ENCODE data around the gene FAM72C.
"Not testable (repeated sequence)": the region's sequence is repeated elsewhere in the genome, so short reads cannot be mapped to it uniquely, and the experiment has no call there.

FAM72C gene

DNA sequence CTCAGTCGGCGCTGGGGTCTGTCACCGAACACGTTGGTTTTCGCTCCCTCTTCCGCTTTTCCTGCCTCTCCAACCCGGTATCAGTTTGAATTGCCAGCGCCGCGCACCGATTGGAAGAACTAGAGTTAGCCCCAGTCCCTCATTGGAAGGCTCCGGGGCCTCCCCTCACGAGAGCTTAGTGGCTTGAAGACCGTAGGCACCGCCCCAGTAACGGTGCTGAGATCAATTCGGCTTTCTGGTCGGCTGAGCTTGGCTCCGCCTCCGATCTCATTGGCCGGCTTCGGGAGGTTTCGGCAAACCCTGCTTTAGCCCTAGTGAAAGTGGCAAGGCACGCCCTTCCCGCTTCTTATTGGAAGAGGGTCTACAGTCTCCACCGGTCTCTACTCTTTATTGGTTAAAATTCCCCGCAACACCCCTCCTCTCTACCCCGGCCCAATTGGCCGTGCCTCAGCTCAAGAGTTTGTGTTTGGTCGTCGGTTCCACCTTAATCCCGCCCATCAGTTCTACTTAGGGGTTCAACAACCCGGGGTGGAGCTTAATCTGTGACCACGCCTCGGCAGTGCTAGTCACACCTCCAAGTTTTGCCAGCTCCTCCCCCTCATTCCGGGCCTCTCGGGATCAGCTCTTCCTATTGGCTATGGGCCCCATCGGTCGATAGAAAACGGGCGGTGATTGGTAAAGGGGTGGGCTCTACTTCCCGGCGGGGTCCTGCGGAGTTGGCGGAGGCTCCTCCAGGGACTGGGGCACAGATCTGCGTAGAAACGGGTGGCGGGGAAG is at the start of gene FAM72C:
TSS of gene FAM72C (minus strand) at position 63 of the 777 bp plus-strand sequence. CDS start 845 bp downstream, outside the sequence.
- not testable (repeated sequence) for DNase-seq (ENCODE audit: extremely low read depth, low read depth)

DNA sequence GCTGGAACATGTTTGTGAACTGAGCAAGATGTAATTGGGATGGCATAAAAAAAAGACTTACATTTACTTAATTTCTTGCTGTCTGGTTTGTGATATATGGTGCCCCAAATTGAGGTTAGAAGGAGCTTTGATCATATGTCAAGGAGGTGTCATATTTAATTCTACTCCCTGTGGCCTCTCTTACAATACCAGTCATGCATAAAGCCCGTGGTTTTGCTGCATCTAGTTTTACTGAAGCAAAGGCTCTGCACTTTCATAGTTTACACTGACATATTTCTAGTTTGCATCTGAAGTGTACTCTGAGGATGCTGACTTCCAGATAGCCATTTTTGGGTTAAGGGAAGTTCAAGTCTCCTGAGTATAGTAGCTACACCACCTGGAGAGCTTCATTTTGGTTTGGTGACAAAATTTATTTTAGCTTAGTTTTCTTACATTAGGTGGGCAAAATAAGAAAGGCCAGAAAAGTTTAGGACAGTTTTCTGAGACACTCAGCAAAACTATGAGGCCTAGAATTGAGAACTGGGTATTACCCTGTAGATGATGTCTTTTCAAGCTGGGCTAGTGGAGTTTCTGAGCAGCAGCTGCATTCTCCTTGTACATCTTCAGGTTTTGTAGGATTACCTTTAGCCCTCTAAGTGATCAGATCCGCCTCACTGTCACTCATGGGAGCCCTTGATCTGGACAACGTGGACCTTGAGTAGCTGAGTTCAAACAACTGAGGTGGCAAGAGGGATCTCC is 48.4 kb upstream of the FAM72C start:
- not testable (repeated sequence) for DNase-seq (ENCODE audit: extremely low read depth, low read depth)

DNA sequence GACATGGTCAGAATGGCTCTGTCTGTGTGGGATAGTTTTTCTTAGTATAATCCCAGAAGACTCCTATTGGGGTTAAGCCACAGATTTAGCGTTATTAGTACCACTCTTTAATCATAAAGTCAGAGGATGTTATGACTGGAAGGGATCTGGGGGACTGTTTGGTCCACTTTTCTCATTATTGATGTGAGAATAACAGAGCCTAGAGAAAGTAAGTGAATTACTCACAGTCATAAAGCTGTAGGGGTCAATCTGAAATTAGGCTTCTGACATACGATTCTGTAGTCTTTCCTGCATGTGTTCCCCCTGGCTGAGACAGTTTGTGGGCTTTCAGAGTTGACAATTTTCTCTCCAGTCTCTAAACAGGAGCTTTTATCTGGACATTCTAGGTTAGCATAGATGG is 47.3 kb upstream of the FAM72C start:
- DNase-seq (ENCODE audit: extremely low read depth, low read depth), result not testable (repeated sequence)

DNA sequence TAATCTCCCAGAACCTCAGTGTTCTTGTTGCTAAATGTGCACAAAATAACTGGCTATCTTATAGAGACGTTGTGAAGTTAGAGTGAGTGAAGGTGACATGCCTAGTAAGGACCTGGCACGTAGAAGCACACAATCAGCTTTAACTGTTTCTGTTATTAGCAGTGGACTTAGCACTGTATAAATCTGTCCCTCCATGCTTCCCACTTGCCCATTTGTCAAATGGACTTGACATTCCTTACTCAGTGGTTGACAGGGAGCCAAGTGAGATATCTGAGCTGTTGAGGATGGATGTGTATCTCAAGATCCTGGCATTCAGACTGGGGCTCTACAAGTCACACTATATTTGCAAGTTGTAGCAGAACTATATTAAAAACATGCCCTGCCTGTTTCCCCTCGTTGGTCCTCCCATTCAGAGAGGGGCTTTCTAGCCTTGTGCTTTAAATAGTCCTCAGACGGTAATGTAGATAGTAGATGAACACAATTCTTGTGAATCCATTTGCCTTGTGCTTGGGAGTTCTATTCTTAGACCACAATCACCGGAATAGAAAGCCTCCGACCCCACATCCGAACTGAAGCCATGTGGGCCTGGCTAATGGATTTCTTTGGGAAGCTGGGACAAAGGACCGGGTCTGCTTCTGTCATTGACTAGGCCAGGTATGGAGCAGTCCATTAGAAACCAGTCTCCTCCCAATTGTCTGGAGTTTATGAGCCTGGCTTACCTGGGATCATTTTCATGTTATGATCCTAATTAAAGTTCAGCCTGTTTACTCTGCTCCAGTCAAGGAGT is 43.6 kb upstream of the FAM72C start:
- DNase-seq (ENCODE audit: extremely low read depth, low read depth), result not testable (repeated sequence)

DNA sequence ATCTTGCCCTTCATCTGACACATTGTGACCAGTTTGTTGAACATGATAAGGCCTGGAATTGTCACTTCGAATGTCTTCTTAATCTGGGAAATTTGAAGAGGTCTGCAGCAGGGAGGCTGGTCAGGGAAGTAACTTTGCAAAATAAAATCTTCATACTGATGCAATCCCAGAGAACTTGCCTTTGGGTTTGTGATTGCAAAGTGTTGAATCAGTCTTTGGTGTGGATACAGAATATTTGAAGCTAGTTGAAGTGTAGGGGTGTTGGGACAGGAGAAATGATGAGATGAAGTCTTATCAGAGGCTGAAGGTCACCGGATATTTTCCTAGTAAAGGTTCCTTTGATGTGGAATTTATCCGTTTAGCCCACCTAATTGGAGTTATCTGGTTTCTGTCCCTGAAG is 42.7 kb upstream of the FAM72C start:
- not testable (repeated sequence) for DNase-seq (ENCODE audit: extremely low read depth, low read depth)

DNA sequence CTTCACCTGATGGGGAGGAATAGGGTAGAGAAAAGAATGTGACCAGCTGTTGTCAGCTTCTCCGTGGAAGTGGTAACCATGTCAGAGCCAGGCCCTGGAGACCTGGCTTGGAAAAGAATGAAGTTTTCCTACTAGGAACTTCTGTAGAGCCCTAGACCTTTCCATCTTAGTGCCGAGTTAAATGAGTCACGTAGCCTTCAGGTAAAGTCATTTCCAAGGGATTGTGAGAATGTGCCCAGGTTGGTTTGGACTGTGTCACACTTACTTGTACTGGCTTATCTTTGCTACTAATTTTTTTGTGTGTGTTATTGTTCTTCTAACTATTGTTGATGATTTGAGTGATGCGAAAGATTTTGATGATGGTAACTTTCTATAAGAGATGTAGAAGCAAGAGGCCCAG is 42.3 kb upstream of the FAM72C start:
- not testable (repeated sequence) for DNase-seq (ENCODE audit: extremely low read depth, low read depth)

DNA sequence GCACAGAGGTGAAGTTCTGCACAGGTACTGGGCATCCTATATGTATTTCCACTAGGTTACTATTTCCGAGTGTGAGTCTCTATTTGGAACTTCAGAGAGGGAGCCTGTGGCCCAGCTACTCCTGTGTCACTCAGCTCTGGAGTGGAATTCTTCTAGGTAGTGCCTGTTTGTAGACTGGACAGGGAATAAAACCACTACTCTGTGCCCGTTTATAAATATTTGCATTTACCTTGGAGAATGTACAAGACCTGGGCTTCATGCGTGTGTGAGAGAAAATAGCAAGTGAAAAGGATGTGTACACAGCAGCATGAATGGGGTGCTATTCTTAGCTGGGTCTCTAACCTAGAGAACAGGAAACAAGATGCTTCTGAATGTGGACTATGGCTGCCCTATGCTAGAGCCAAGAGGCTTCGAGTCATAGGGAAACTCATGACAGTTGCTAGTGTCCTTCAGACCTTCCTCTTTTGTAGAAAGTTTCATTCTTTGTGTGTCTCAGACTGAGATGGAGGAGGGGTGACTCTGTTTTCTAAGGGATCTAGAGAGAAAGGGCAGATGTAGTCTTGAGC is 40.5 kb upstream of the FAM72C start:
- DNase-seq (ENCODE audit: extremely low read depth, low read depth), result not testable (repeated sequence)

DNA sequence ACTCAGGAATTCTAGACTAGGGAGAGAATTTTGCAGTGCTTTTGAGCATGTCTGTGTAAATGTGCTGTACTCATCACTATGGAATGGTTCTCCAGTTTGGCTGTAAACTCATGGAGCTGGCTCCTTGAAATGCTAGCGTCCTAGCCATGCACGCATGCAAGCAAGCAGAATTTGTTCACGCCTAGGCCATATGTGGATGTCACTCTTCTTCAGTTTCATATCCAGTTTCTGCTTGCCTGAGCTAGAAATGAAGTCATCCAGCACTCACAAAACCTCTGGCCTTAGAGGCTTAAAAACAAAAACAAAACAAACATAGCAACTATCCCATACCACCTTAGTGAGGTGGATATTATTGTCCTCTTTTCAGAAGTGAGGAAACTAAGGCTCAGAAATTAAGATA is 37.6 kb upstream of the FAM72C start:
- DNase-seq (ENCODE audit: extremely low read depth, low read depth), result not testable (repeated sequence)

DNA sequence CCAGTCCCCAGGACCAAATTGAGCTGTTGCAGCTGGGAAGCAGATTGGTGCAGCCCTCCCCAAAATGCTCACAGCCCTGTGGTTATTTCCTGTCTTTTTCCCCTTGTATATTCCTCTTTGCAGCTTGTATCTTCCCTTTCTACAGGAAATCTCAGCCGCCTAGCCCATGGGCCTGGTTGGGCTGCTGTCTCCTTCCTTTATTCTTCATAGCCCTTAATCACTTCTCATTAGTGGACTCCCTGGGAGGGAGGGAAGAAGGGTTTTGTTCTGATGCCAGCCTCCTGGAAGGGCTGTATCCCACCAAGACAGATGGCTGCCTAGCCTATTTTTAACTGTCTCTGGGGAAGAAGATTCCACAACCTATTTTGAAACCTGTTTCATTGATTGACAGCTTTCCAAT is 32.5 kb upstream of the FAM72C start:
- DNase-seq (ENCODE audit: extremely low read depth, low read depth), result not testable (repeated sequence)

DNA sequence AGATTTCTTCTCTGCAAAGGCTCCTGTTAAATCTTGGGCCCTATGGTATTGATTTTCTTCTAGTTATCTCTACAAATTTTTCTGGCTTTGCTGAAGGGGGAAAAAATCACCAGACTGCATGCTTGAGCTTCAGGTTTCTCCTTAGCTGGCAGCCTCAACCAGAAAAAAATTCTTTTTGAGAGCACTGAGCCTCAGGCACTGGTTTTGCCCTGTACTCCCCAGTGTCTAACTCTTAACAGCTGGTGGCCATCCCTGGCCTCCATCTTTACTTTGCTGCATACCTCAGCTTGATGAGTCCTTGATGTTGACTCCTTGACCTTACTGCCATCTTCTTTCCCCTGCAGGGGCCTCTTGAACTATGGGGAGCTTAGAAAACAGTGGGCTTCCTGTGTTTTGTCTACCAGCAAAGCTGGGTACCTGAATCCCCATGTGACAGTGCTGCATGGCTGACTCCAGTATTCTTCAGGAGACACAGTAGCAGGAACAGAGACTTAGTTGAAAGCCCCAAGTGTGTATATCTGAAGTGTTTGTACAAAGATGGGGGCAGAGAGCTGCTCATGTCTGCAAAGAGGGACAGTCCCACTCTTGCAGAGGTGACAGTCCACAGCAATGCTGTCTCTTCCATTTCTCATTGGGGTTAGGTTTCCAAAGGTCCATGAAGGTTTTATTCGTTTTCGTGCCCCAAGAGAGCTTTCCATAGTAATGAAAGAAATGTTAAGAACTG is 31.7 kb upstream of the FAM72C start:
- not testable (repeated sequence) for DNase-seq (ENCODE audit: extremely low read depth, low read depth)

DNA sequence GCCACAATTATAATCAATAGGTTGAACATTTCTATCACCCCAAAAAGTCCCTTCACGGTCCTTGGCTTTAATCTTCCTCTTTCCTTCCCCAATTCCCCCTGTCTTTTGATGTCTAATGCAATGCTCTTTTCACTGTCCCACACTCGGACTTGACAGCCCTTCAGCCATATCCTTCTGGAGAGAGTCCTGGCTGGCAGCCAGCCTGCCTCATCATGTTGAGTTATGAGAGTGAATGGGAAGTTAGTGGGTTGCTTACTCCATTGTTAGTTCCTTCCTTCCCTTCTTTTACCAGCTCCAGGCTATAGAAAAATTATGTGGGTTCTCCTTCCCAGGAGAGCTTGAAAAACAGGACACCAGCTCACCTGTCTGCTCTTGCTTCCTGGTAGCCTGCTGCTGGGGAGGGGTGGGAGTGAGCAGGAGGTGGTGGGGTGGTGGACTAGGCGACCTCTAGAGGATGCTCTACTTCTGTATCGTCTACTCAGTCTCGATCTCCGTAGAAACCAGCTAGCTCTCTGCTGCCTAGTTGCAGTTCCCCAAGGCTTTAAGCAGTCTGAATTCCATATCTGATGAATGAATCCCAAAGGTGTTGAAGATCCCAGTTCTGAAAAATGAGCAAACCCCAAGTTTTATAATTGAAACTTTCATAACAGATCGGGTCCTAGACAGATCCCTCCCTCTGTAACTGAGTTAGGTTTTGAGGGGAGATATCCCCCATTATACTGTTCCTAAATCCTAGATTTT is 30.5 kb upstream of the FAM72C start:
- not testable (repeated sequence) for DNase-seq (ENCODE audit: extremely low read depth, low read depth)

DNA sequence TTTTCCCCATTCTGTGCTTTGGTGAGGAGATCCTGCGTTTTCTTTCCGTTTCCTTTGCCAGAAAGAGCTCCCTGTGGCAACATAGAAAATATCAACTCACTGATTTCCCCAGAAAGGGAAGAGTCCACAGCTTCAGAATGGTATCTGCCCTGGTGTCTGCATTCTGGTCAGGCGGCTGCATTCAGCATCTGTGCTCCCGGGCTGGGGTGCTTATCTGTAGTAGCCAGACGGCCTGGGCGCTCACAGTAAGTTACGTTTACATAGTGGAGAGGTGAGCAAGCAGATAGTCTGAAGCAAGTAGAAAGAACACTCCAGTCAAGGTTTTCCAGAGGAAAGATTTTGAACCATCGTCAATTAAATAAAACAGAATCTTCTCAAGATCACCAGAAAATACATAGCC is 29.3 kb upstream of the FAM72C start:
- DNase-seq (ENCODE audit: extremely low read depth, low read depth), result not testable (repeated sequence)

DNA sequence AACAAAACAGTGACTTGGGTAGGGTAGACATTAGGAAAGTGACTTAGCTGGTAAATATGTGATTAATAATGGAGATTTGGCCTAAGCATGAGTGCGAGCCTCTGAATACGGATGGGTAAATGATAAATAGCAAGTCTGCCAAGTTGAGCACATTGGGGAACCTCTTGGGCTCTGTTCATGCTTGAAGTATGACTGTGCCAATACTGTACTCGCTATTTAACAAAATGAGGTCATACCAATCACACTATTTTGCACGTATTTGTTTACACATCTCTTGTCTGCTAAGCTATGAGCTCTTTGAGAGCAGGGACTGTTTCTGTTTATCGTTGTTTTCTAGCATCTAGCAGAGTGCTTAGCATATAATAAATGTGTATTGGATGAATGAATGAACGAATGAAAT is 24.2 kb upstream of the FAM72C start:
- not testable (repeated sequence) for DNase-seq (ENCODE audit: extremely low read depth, low read depth)

DNA sequence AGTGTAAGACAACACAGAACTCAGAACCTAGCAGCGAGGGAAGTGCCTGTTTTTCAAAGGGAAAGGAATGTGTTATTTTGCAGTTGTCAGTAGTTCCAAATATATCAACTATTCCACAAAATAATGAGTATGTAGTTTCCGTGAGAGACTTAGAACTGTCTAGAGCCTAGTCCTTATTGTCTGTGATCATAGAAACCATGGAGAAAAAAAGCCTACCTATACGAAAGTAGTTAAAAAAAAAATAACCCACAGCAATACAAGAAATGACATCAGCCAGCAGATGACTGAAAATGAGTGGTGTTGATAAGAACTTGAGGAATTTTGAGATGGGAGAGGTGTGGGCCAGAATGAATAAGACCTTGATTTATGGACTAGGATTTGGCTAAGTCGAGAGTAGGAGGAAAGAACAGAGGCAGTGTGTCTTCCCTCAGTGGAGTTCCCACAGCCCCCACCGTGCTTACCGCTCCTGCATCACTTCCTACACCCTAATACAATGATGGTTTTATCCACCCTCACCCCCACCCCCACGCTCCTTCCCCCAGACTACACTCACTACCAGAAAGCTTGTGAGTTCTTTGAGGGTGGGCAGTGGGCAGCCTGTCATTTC is 21.6 kb upstream of the FAM72C start:
- DNase-seq (ENCODE audit: extremely low read depth, low read depth), result not testable (repeated sequence)

DNA sequence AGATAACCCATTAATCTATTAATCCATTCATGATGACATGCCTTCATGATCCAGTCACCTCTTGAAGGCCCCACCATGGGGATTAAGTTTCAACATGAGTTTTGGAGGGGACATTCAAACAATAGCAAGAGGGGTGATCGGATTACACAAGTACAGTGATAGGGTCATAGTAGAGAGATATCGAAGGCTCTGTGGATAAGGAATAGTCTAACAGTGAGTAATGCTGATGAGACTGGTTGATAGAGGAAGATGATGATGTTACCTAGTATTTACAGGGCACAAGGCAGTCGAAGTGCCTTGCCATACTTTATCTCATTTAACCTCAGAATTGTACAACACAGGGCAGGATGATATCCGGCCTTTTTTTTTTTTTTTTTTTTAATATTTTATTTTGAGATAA is 18.9 kb upstream of the FAM72C start:
- not testable (repeated sequence) for DNase-seq (ENCODE audit: extremely low read depth, low read depth)

DNA sequence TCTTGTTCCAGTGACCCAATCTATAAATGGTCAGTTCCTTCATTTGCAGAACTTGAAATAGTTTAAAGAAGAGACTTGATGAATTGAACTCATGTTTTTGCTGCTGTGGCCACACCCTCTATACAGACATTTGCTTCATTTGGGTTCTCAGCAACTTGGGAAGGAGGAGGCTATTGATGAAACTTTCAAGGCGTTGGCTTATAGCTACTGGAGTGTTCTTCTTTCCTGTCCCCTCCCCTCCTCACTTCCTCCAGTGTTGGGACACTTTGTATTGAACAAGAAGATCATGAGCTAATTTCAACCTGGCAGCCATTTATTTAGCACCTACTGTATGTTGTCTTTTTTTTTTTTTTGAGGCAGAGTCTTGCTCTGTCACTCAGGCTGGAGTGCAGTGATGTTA is 17.9 kb upstream of the FAM72C start:
- not testable (repeated sequence) for DNase-seq (ENCODE audit: extremely low read depth, low read depth)

DNA sequence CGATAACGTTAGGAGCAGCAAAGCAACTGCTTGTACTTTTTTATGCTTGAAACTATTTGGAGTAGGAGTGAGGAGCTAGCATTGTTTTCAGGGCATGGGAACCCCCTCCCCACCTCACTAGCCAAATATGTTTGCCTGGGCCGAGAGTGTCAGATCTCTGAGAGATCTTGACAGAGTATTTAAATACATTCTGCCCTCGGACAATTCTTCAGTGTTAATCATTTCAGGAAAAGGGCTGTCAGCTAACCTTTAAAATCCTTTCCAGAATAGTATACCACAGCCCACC is 17.6 kb upstream of the FAM72C start:
- not testable (repeated sequence) for DNase-seq (ENCODE audit: extremely low read depth, low read depth)

DNA sequence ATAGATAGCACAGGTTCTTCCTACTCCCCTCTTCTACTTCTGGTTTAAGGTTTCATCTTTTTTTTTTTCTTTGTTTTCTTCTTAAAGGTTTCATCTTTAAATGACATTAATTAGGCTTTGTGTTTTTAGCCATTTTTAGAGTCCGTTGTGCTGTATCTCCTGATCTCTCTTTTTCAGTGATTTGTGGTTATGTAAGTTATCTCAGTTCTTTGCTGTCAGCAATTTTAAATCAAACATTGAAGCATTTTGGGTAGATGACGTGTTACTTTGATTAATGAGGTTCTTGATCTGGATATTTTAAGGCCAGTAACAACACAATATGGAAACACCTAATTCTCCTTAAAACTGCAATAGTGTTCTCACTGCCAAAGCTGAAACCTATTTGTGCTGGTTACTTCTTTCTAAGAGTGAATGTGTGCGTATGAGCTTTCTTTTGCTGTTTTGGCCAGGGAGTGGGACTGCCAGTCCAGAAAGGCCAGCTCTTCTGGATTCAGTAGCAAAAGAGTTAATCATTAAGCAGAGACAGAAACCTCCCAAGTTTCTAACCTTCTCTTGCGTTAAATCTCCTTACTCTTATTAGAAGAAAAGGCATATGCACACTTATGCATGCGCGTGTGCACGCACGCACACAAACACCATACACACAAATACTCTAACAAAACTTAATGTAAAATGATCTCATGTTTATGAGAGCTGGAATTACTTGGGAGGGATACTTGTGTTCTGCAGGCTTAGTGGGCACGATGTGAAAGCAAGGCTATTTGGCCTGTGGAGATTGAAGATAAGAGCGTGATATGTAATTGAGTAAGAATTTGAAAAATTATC is 17.0 kb upstream of the FAM72C start:
- DNase-seq (ENCODE audit: extremely low read depth, low read depth), result not testable (repeated sequence)

DNA sequence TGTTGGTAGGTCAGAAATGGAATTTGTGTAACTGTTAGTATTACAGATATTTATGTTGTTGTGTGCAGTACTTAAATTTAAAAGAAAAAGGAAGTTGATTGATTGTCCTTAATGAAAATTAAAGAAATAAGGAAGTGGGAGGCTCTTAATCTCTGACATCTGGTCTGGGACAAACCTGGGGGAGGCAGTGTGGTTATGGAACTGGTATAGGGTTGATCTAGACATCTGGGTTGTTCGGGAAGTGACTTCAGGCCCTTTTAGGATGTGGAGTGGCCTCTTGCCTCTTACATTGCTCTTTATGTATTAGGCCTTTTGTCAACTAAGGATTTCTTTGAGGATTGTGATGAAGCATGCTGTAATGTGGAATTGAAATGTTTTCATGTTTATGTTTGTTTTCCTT is 16.1 kb upstream of the FAM72C start:
- not testable (repeated sequence) for DNase-seq (ENCODE audit: extremely low read depth, low read depth)
